RWPE2 (cell line): ENCODE data around the gene ANK3.

Source experiments
- ATAC-seq: fragments of 200-7000 bp; cut with Tn5 transposase; 3 replicates; pipeline ENCODE4 v1.9.1; 2021; ENCODE audit warnings: low read depth
- DNase-seq: peaks from one replicate; pipeline ENCODE4 v3.0.0-alpha.2; 2020; ENCODE audit warnings: low spot score
- H3K27ac ChIP-seq: fragments of 450-650 bp; 2 replicates; pipeline ENCODE4 v1.5.1; 2017; ENCODE audit warnings: mild to moderate bottlenecking; ENCODE audit not compliant: poor library complexity, severe bottlenecking
- H3K27me3 ChIP-seq: fragments of 250-450 bp; sonication (Bioruptor Pico); 2 replicates; pipeline ENCODE4 v1.5.1; 2021; ENCODE audit warnings: mild to moderate bottlenecking, moderate library complexity; ENCODE audit not compliant: insufficient read depth, poor library complexity, severe bottlenecking
- H3K36me3 ChIP-seq: fragments of 250-450 bp; sonication (Bioruptor Pico); 2 replicates; pipeline ENCODE4 v1.5.1; 2020; ENCODE audit warnings: low read depth, mild to moderate bottlenecking, moderate library complexity
- H3K4me1 ChIP-seq: fragments of 250-450 bp; sonication (Bioruptor Pico); 2 replicates; pipeline ENCODE4 v1.5.1; 2021; ENCODE audit warnings: mild to moderate bottlenecking, moderate library complexity; ENCODE audit not compliant: insufficient read depth, poor library complexity, severe bottlenecking
- H3K4me3 ChIP-seq: fragments of 250-450 bp; sonication (Bioruptor Pico); 2 replicates; pipeline ENCODE4 v1.5.1; 2021; ENCODE audit warnings: mild to moderate bottlenecking, moderate library complexity; ENCODE audit not compliant: severe bottlenecking
- H3K9me3 ChIP-seq: fragments of 250-450 bp; sonication (Bioruptor Pico); 2 replicates; pipeline ENCODE4 v1.5.1; 2021; ENCODE audit warnings: mild to moderate bottlenecking, moderate library complexity; ENCODE audit not compliant: severe bottlenecking
- CTCF ChIP-seq: fragments of 450-650 bp; IDR thresholded peaks from one replicate; pipeline ENCODE4 v1.5.1; 2017; ENCODE audit warnings: mild to moderate bottlenecking, moderate library complexity; ENCODE audit not compliant: poor library complexity, severe bottlenecking

ANK3 gene

GRCh38 chr10:60149003-60149402 is 240.7 kb downstream of the ANK3 start:
- DNase-seq (no peak), ATAC-seq (peak; percentile 41; the same call in 1 of the 3 replicates)
- TF ChIP-seq CTCF, result no peak
- no peaks in the 10 kb centered on the region for H3K27me3 ChIP-seq
- H3K36me3 ChIP-seq, result no peaks in the 10 kb centered on the region
- no peak overlapping the region for H3K27ac ChIP-seq
- H3K9me3 ChIP-seq, result no peaks in the 10 kb centered on the region
- peaks cover 6% of the 10 kb centered on the region for H3K4me1 ChIP-seq
- no peak overlapping the region for H3K4me3 ChIP-seq

- no peak overlapping the region for H3K4me3 ChIP-seq
- TF ChIP-seq CTCF, result no peak
- H3K9me3 ChIP-seq, result no peaks in the 10 kb centered on the region
- no peak overlapping the region for H3K27ac ChIP-seq
- DNase-seq (no peak), ATAC-seq (peak; percentile 86)
- H3K36me3 ChIP-seq, result no peaks in the 10 kb centered on the region
- peaks cover 6% of the 10 kb centered on the region for H3K4me1 ChIP-seq
- H3K27me3 ChIP-seq, result no peaks in the 10 kb centered on the region
These were observed 241.3 kb downstream of the ANK3 start for GRCh38 chr10:60148266-60148840.

DNA sequence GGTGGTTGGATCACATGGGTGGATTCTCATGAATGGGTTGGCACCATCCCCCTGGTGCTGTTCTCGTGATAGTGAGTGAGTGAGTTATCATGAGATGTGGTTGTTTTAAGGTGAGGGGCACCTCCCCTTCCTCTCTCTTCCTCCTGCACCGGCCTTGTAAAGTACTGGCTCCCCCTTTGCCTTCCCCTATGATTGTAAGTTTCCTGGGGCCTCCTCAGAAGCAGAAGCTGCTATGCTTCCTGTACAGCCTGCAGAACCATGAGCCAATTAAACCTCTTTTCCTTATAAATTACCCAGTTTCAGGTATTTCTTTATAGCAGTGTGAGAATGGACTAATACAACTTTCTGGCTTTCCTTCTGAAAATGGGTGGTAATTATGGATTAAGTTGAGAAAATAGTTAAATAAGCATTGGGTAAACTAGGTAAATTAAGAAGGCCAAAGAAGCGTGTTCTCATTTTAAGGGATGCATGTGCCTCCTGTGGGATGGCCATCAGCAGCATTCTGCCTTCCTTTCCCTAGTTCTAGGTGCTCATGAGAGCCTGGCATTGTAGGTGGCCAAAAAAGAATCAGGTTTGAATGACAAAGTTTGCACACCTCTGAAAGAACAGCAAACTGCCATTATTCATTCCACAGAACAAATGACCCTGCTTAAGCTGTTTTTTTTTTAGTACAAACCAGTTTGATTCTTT is 242.0 kb downstream of the ANK3 start:
- ATAC-seq, result no peak
- Histone ChIP-seq H3K27ac (no peak overlapping the region), H3K4me3 (no peak overlapping the region), H3K27me3 (no peaks in the 10 kb centered on the region), H3K4me1 (peaks cover 6% of the 10 kb centered on the region), H3K36me3 (no peaks in the 10 kb centered on the region), H3K9me3 (no peaks in the 10 kb centered on the region)
- no peak for DNase-seq
- no peak for TF ChIP-seq CTCF

DNA sequence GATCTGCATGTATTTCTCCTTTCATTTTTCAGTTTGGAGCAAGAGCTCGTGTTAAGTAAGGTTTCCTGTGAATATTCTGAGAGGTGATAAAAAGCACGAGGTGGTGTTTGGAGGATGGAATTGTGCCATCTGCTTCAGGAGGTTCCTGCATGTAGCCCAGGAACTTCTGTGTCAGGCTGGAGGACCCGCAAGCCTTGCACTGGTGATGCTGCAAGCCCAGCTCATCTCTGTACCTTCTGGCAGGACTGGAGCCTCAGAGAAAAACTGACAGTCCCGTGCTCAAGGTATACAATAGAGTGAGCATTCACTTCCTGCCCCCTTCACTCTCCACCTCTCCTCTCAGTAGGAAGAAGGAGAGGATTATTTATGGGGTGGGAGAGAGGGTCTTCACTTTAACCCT is 242.7 kb downstream of the ANK3 start:
- Histone ChIP-seq H3K36me3 (no peaks in the 10 kb centered on the region), H3K27ac (no peak overlapping the region), H3K4me1 (peaks cover 6% of the 10 kb centered on the region), H3K4me3 (no peak overlapping the region), H3K27me3 (no peaks in the 10 kb centered on the region), H3K9me3 (no peaks in the 10 kb centered on the region)
- TF ChIP-seq CTCF, result no peak
- DNase-seq, result no peak
- no peak for ATAC-seq

DNA sequence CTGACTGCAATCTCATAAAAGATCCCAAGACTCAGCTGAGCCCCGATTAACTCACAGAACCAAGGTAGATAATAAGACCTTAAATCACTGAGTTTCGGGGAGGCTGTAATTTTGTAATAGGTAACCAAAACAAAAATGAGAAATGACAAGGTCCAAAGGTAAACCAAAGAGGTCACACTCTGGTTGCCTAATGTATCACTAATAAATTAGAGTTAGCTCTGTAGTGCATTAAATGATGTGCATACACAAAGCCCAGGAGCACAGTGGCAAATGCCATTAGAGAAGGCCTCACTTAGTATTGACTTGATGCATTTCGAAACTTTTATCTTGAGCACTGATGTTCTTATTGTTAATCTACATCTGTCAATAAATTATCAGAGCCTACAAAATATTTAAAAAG is 245.6 kb downstream of the ANK3 start:
- DNase-seq (no peak), ATAC-seq (no peak)
- no peaks in the 10 kb centered on the region for H3K27me3 ChIP-seq
- no peak for TF ChIP-seq CTCF
- H3K4me3 ChIP-seq, result no peak overlapping the region
- peaks cover 25% of the 10 kb centered on the region for H3K4me1 ChIP-seq
- no peak overlapping the region for H3K27ac ChIP-seq
- no peaks in the 10 kb centered on the region for H3K9me3 ChIP-seq
- H3K36me3 ChIP-seq, result no peaks in the 10 kb centered on the region
